Measurements from ENCODE around the gene PPIA.

The PPIA gene

GRCh38 chr7:44762300-44762699 lies 34.2 kb upstream of the PPIA start:
- H3K36me3 ChIP-seq: peaks cover 97% of the 10 kb centered on the region

GRCh38 chr7:44762726-44763522 lies 33.6 kb upstream of the PPIA start:
- Histone ChIP-seq H3K9me3 (no peaks in the 10 kb centered on the region), H3K4me3 (ENCODE audit: low read depth in 1 of 2, low read length in 1 of 2) (no peak overlapping the region), H3K36me3 (peaks cover 97% of the 10 kb centered on the region), H3K27me3 (no peaks in the 10 kb centered on the region), H3K27ac (no peak overlapping the region), H3K4me1 (ENCODE audit: control insufficient read depth in 1 of 2, insufficient read depth in 1 of 2, low read depth in 1 of 2, low read length in 1 of 2) (peaks cover 0 to 7% of the 10 kb centered on the region in 2 experiments)
- no peak for TF ChIP-seq CTCF (IDR thresholded peaks at IDR 0.05)

More at GRCh38 chr7:44762300-44762699, 34.2 kb upstream of the PPIA start:
- no peak for TF ChIP-seq CTCF (IDR thresholded peaks at IDR 0.05)
- H3K27ac ChIP-seq: no peak overlapping the region
- peaks cover 0 to 7% of the 10 kb centered on the region in 2 experiments for H3K4me1 ChIP-seq (ENCODE audit: control insufficient read depth in 1 of 2, insufficient read depth in 1 of 2, low read depth in 1 of 2, low read length in 1 of 2)
- no peaks in the 10 kb centered on the region for H3K9me3 ChIP-seq
- no peak overlapping the region for H3K4me3 ChIP-seq (ENCODE audit: low read depth in 1 of 2, low read length in 1 of 2)
- no peaks in the 10 kb centered on the region for H3K27me3 ChIP-seq

GRCh38 chr7:44764081-44764480 lies 32.4 kb upstream of the PPIA start:
- H3K36me3 ChIP-seq: peaks cover 96% of the 10 kb centered on the region
- TF ChIP-seq CTCF (IDR thresholded peaks at IDR 0.05): no peak
- no peak overlapping the region for H3K27ac ChIP-seq

GRCh38 chr7:44764665-44765578 lies 31.6 kb upstream of the PPIA start:
- H3K36me3 ChIP-seq: peaks cover 87% of the 10 kb centered on the region
- H3K9me3 ChIP-seq: no peaks in the 10 kb centered on the region
- TF ChIP-seq CTCF (IDR thresholded peaks at IDR 0.05): no peak
- no peak overlapping the region for H3K27ac ChIP-seq
- H3K27me3 ChIP-seq: no peaks in the 10 kb centered on the region
- no peak overlapping the region for H3K4me3 ChIP-seq (ENCODE audit: low read depth in 1 of 2, low read length in 1 of 2)
- H3K4me1 ChIP-seq (ENCODE audit: control insufficient read depth in 1 of 2, insufficient read depth in 1 of 2, low read depth in 1 of 2, low read length in 1 of 2): peaks cover 0 to 7% of the 10 kb centered on the region in 2 experiments

More at GRCh38 chr7:44764081-44764480, 32.4 kb upstream of the PPIA start:
- H3K27me3 ChIP-seq: no peaks in the 10 kb centered on the region
- no peaks in the 10 kb centered on the region for H3K9me3 ChIP-seq
- no peak overlapping the region for H3K4me3 ChIP-seq (ENCODE audit: low read depth in 1 of 2, low read length in 1 of 2)
- peaks cover 0 to 7% of the 10 kb centered on the region in 2 experiments for H3K4me1 ChIP-seq (ENCODE audit: control insufficient read depth in 1 of 2, insufficient read depth in 1 of 2, low read depth in 1 of 2, low read length in 1 of 2)

- TF ChIP-seq CTCF (IDR thresholded peaks at IDR 0.05): no peak
- H3K27me3 ChIP-seq: no peaks in the 10 kb centered on the region
- no peaks in the 10 kb centered on the region for H3K9me3 ChIP-seq
- H3K4me1 ChIP-seq (ENCODE audit: control insufficient read depth in 1 of 2, insufficient read depth in 1 of 2, low read depth in 1 of 2, low read length in 1 of 2): peaks cover 0 to 7% of the 10 kb centered on the region in 2 experiments
- peaks cover 78% of the 10 kb centered on the region for H3K36me3 ChIP-seq
- H3K4me3 ChIP-seq (ENCODE audit: low read depth in 1 of 2, low read length in 1 of 2): no peak overlapping the region
- H3K27ac ChIP-seq: no peak overlapping the region
Measured at GRCh38 chr7:44765579-44766415, 30.7 kb upstream of the PPIA start.
